ENCODE measurements around the gene TXNRD1. TPM values are rescaled to one million over a fixed set of nuclear protein-coding genes. Genes with fewer than 3 reads are reported as not detected.

TXNRD1 gene
- total RNA-seq, 2 donors from 2014 or later, result 110 to 129 TPM

GRCh38 chr12:104348994-104349494 lies 133.5 kb downstream of the TXNRD1 start:
- Histone ChIP-seq H3K27ac (no peak overlapping the region), H3K9ac (ENCODE audit: low read depth in 2 of 2, low read length in 2 of 2) (no peak overlapping the region), H3K4me1 (no peaks in the 10 kb centered on the region), H3K36me3 (no peaks in the 10 kb centered on the region), H3K27me3 (no peaks in the 10 kb centered on the region), H3K4me3 (no peak overlapping the region), H3K9me3 (no peaks in the 10 kb centered on the region)
- intact Hi-C loops (cut with DNase I), result no loop called here
- TF ChIP-seq CTCF (IDR thresholded peaks at IDR 0.05), result no peak
- no peak for DNase-seq

DNA sequence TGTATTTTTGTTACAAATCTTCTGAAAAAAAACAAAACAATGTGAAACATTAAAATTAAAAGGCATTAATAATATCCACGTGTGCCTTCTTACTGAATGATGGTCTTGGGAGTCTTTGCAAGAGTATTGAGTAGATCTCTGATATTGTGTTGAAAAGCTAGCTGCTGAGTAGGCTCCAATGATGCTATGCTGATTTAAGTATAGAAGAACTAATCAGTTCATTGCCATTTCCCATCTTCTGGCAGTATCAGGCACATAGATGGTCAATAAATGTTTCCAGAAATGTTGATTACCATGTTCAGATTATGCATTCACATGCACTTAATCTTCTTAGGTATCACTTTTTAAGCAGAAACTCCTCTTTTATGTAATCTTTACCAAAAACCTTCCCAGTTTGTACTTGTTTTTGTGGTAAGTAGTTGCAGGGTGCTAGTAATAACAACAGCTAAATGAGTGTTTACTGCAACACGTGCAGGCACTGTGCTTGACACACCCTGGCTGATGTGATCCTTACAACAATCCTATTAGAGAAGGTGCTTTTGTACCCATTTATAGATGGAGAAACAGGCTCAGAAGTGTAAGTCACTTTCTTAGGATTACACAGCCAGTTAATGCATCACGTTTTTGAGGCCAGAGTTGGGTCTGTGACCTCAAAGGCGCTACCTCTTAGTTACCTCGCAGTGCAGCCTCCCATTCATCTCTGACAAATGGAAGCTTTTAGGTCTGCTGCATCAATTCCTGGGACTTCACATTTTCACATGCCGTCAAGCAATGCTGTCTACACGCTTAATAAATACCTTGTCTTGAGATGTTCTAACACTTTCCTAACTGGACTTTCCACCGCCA lies 134.9 kb downstream of the TXNRD1 start:
- no peak overlapping the region for H3K4me3 ChIP-seq
- H3K9ac ChIP-seq (ENCODE audit: low read depth in 2 of 2, low read length in 2 of 2), result no peak overlapping the region
- intact Hi-C loops (cut with DNase I), result loop anchor here (10.0 kb wide), 1 partner anchor 46 kb away; the partner anchor contains the start of gene EID3
- TF ChIP-seq CTCF (IDR thresholded peaks at IDR 0.05), result no peak
- no peaks in the 10 kb centered on the region for H3K27me3 ChIP-seq
- H3K27ac ChIP-seq, result no peak overlapping the region
- DNase-seq, result no peak
- H3K36me3 ChIP-seq, result no peaks in the 10 kb centered on the region
- no peaks in the 10 kb centered on the region for H3K9me3 ChIP-seq
- no peaks in the 10 kb centered on the region for H3K4me1 ChIP-seq

DNA sequence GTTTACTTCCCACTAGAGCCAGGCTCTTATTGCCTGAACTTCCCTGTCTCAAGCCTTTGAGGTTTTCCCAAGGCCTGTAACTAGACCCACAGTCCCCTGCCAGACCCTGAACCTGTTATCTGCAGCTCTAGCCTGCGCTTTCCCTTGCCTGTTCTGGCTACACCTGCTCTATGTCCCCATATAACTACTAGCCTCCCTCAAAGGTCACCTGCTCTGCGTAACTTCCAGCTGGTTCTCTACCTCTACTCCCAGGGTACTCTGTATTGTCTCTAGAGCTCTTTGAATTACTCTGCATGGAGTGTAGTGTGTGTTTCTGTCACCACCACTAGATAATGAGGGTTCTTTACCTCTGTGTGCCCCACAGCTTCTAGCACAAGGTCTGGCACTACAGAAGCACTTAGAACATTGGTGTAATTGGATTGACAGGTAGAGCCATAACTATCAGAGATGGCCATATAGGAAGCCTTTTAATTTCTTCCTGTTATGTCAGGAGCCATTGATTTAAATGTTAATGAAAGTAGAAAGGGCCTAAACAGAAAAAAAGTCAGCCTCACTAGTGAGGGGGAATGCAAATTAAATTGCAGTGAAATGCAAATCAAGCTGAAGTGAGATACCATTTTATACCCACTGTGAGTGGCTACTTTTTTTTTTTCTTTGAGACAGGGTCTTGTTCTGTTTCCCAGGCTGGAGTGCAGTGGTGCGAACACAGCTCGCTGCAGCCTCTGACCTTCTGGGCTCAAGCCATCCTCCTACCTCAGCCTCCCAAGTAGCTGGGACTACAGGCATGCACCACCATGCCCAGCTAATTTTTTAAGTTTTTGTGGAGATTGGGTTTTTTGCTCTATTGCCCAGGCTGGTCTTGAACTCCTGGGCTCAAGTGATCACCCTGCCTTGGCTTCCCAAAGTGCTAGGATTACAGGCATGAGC lies 135.7 kb downstream of the TXNRD1 start:
- H3K4me1 ChIP-seq, result no peaks in the 10 kb centered on the region
- H3K27me3 ChIP-seq, result no peaks in the 10 kb centered on the region
- intact Hi-C loops (cut with DNase I), result loop anchor here (10.0 kb wide), 1 partner anchor 47 kb away; the partner anchor contains the start of gene EID3
- H3K36me3 ChIP-seq, result no peaks in the 10 kb centered on the region
- no peak overlapping the region for H3K4me3 ChIP-seq
- no peak overlapping the region for H3K9ac ChIP-seq (ENCODE audit: low read depth in 2 of 2, low read length in 2 of 2)
- no peak overlapping the region for H3K27ac ChIP-seq
- no peak for TF ChIP-seq CTCF (IDR thresholded peaks at IDR 0.05)
- DNase-seq, result no peak
- H3K9me3 ChIP-seq, result no peaks in the 10 kb centered on the region

GRCh38 chr12:104352106-104352713 lies 136.6 kb downstream of the TXNRD1 start:
- H3K4me3 ChIP-seq, result no peak overlapping the region
- H3K36me3 ChIP-seq, result no peaks in the 10 kb centered on the region
- no peaks in the 10 kb centered on the region for H3K4me1 ChIP-seq
- H3K9me3 ChIP-seq, result no peaks in the 10 kb centered on the region
- H3K27me3 ChIP-seq, result no peaks in the 10 kb centered on the region
- H3K9ac ChIP-seq (ENCODE audit: low read depth in 2 of 2, low read length in 2 of 2), result no peak overlapping the region
- no peak for DNase-seq
- H3K27ac ChIP-seq, result no peak overlapping the region
- no peak for TF ChIP-seq CTCF (IDR thresholded peaks at IDR 0.05)
- intact Hi-C loops (cut with DNase I), result loop anchor here (10.0 kb wide), 1 partner anchor 47 kb away; the partner anchor contains the start of gene EID3
